D721Med (cell line): Measurements from ENCODE around the gene TSC22D4.
"Not testable (repeated sequence)": the region's sequence is repeated elsewhere in the genome, so short reads cannot be mapped to it uniquely, and the experiment has no call there.

ENCODE experiments used
- DNase-seq: peaks from one replicate; pipeline ENCODE4 v3.0.0; 2011; ENCODE audit warnings: low spot score; ENCODE audit not compliant: insufficient read length
- FAIRE-seq: peaks from 2 replicates; lab custom pipeline; 2011; peaks lifted over from hg19 to GRCh38; lab: Jason Lieb, UNC
- TF ChIP-seq, protein P1 (sequence below): IDR thresholded peaks from 2 replicates; pipeline ENCODE4 v1.5.1; 2012; ENCODE audit warnings: mild to moderate bottlenecking, control low read depth; ENCODE audit not compliant: insufficient read depth; ENCODE audit errors: missing control alignments

The TSC22D4 gene

DNA sequence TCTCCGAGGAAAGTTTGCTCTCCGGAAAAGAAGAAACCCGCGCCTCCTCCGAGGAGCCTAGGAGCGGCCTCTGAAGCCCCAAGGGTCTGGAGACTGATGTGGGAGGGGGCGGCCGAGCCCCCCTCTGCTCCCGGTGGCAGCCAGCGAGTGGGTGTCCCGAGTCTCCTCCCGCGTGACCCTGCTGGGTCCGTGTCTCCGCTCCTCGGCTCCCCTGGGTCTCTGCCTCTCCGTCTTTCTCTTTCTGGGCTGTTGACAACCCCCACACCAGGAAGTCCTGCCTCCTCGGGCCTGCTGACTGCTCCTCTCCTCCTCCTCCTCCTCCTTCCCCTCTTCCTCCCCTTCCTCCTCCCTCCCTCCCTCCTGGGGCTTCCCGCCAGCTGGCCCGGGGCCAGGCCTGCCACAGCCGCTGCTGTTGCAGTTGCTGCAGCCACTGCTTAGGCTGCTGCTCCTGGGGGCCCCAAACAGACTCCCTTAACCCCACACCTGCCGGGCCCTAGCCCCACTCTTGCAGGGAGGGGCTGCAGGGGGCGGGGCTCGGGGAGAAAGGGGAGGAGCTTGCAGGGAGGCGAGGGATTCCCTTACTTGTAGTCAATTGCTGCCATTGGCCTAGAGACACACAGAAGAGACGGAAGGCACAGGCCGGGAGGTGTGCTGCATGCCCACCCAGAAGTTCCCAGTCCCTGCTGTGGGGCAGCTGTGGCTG is at the start of gene TSC22D4:
TSS of gene TSC22D4 (minus strand) at position 257 of the 703 bp plus-strand sequence. CDS start 1,176 bp downstream, outside the sequence.
- TF ChIP-seq, protein P1, sequence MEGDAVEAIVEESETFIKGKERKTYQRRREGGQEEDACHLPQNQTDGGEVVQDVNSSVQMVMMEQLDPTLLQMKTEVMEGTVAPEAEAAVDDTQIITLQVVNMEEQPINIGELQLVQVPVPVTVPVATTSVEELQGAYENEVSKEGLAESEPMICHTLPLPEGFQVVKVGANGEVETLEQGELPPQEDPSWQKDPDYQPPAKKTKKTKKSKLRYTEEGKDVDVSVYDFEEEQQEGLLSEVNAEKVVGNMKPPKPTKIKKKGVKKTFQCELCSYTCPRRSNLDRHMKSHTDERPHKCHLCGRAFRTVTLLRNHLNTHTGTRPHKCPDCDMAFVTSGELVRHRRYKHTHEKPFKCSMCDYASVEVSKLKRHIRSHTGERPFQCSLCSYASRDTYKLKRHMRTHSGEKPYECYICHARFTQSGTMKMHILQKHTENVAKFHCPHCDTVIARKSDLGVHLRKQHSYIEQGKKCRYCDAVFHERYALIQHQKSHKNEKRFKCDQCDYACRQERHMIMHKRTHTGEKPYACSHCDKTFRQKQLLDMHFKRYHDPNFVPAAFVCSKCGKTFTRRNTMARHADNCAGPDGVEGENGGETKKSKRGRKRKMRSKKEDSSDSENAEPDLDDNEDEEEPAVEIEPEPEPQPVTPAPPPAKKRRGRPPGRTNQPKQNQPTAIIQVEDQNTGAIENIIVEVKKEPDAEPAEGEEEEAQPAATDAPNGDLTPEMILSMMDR = no peak
- FAIRE-seq = no peak
- DNase-seq = peak; percentile 91

DNA sequence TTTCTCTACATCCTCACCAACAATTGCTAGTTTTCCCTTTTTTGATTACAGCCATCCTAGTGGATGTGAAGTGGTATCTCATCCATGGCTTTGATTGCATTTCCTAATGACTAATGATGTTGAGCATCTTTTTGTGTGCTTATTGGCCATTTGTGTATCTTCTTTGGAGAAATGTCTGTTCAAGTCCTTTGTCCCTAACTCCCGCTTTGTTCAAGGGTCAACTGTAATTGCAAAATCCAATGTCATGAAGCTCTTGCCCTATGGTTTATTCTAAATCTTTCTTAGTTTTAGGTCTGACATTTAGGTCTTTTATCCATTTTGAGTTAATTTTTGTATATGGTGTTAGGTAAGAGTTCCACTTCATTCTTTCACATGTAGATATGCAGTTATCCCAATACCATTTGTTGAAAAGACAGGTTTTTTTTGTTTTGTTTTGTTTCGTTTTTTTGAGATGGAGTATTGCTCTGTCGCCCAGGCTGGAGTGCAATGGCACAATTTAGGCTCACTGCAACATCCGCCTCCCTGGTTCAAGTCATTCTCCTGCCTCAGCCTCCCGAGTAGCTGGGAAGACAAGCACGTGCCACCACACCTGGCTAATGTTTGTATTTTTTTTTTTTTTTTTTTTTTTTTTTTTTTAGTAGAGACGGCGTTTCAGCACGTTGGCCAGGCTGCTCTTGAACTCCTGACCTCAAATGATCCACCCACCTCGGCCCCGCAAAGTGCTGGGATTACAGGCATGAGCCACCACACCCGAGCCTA is 49.3 kb upstream of the TSC22D4 start:
- DNase-seq, FAIRE-seq: not testable (repeated sequence)

DNA sequence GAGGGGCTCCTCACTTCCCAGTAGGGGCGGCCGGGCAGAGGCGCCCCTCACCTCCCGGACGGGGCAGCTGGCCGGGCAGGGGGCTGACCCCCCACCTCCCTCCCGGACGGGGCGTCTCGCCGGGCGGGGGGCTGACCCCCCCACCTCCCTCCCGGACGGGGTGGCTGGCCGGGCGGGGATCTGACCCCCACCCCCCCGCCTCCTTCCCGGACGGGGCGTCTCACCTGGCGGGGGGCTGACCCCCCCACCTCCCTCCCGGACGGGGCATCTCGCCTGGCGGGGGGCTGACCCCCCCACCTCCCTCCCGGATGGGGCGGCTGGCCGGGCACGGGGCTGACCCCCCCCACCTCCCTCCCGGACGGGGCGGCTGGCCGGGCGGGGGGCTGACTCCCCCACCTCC is 44.2 kb upstream of the TSC22D4 start:
- not testable (repeated sequence) for DNase-seq, FAIRE-seq

DNA sequence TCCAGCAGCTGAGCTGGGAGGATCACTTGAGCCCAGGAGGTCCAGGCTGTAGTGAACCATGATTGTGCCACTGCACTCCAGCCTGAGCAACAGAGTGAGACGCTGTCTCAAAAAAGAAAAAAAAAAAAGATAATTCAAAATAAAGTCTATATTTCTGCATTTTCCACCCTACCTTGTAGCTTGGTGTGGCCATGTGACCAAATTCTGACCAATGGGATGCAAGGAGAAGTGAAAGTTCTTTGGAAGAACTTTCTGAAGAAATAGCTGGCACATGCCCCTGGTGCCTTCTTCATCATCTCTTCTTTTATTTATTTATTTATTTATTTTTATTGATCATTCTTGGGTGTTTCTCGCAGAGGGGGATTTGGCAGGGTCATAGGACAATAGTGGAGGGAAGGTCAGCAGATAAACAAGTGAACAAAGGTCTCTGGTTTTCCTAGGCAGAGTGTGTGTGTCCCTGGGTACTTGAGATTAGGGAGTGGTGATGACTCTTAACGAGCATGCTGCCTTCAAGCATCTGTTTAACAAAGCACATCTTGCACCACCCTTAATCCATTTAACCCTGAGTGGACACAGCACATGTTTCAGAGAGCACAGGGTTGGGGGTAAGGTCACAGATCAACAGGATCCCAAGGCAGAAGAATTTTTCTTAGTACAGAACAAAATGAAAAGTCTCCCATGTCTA is 43.0 kb upstream of the TSC22D4 start:
- DNase-seq, FAIRE-seq: not testable (repeated sequence)

DNA sequence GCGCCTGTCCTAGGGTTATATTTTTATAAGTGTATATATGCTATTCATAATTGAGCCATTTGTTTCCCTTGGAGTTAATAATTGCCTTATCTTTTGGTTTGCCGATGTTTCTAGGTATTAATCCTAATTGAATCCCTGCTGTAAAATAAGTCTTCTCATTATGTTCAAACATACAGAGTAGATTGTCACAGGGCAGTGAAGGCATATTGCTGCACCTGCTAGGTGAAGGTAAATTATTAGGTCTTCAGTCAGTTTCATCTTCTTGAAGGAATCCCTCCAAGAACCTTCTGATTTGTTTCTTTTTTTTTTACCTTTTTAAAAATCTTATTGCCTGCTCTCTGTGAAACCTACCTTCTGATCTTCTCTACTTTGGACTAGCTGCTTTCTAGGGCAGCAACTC is 42.1 kb upstream of the TSC22D4 start:
- no peak for DNase-seq
- FAIRE-seq = no peak
- TF ChIP-seq, protein P1 = no peak

DNA sequence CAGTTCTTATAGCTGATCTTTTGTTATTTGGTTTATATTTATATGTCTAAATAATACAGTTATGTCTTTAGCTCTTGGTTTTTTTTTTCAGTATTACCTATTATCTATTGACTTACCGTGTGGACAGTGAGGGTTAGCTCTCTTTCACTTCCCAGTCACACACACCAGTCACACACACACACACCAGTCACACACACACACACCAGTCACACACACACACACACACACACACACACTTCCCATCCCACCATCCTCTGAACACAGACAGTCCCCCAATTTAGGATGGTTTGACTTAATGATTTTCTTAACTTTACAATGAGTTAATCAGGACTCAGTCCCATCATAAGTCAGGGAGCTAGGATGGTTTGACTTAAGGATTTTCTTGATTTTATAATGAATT is 41.1 kb upstream of the TSC22D4 start:
- DNase-seq (no peak), FAIRE-seq (no peak)
- TF ChIP-seq, protein P1 = no peak

DNA sequence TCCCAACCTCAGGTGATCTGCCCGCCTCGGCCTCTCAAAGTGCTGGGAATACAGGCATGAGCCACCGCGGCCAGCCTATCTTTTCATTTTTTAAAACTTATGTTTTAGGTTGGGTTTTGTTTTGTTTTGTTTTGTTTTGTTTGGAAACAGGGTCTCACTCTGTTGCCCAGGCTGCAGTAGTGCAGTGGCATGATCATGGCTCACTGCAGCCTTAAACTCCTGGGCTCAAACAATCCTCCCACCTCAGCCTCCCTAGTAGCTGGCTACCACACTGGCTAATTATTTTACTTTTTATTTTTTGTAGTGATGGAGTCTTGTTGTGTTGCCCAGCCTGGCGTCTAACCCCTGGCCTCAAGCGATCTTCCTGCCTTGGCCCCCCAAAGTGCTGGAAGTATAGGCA is 40.6 kb upstream of the TSC22D4 start:
- TF ChIP-seq, protein P1 = no peak
- DNase-seq (no peak), FAIRE-seq (no peak)

DNA sequence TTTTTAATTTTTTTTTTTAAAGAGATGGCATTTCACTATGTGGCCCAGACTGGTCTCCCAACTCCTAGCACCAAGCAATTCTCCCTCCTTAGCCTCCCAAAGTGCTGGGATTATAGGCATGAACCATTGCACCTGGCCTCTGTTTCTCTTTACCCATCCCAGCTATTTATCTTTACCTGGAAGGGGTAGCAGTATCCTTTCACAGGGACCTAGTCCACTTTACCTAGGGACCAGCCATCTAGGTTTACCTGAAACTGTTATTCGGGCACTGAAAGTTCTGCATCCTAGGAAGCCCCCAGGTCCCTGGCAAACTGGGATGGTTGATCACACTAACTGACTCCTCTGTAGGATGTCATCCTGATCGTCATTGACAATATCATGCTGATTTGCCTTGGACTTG is 38.3 kb upstream of the TSC22D4 start:
- DNase-seq (no peak), FAIRE-seq (no peak)
- TF ChIP-seq, protein P1 = no peak
